Motor neuron (in vitro differentiated cells): ENCODE data around the gene SLC66A2. TPM values are rescaled to one million over a fixed set of nuclear protein-coding genes. Genes with fewer than 3 reads are reported as not detected.

Source experiments
- ATAC-seq, 8 experiments: fragments of 200-7000 bp; cut with Tn5 transposase; replicated peaks in 6 of 8; 2 replicates each; pipeline ENCODE4 v1.8.0; 2021; ENCODE audit warnings: mild to moderate bottlenecking in 8 of 8, moderate library complexity in 8 of 8
- H3K27ac ChIP-seq, 2 donors: fragments of 250-450 bp; sonication (Bioruptor Pico); 2 replicates each; pipeline ENCODE4 v1.9.0; 2021; ENCODE audit warnings: antibody characterized with exemption in 2 of 2, mild to moderate bottlenecking in 2 of 2, moderate library complexity in 1 of 2
- H3K4me1 ChIP-seq, 2 donors: fragments of 250-450 bp; sonication (Bioruptor Pico); replicated peaks in 1 of 2; 2 replicates each; pipeline ENCODE4 v1.6.1; 2021; ENCODE audit warnings: antibody characterized with exemption in 2 of 2, mild to moderate bottlenecking in 2 of 2, moderate library complexity in 1 of 2
- H3K4me3 ChIP-seq, 5 donors: fragments of 250-450 bp; sonication (Bioruptor Pico); 2 replicates each; pipeline ENCODE4 v1.9.0; 2021; ENCODE audit warnings: antibody characterized with exemption in 5 of 5, mild to moderate bottlenecking in 5 of 5, moderate library complexity in 4 of 5
- WGBS, 10 experiments: fragments of 450-650 bp; shearing (Covaris generic); methylation state at CpG; one replicate each; pipeline ENCODE4 v1.0.0; 2022; 5-methylcytosine and 5-hydroxymethylcytosine counted together
- in situ Hi-C, 9 experiments: fragments of 400-800 bp; cut with MboI; loops; one replicate each; pipeline ENCODE4 v1.15.0; 2021; ENCODE audit warnings: low sequenced_read_pairs in 9 of 9, low pct_unique_long_range_greater_than_20kb in 2 of 9; ENCODE audit not compliant: unreplicated experiment in 9 of 9
- total RNA-seq, 8 experiments: library from RNA; unstranded; fragments of 300-600 nt; gene quantifications; 2 replicates each; pipeline versions ENCODE4 v1.2.3 to v1.2.4, GENCODE V29; 2022

SLC66A2 gene
- total RNA-seq, 8 experiments from 2014 or later = 15.6 to 25.7 (median 18.9) TPM

- 17 to 100% (median 81%) methylated on average over 1 to 4 of the region's 10 CpGs; no CpG with 5 or more reads in 4 of the 10 experiments for whole genome bisulfite sequencing, 10 experiments
- Histone ChIP-seq H3K27ac (no peak overlapping the region), H3K4me3 (no peak overlapping the region), H3K4me1 (peaks cover 10 to 23% of the 10 kb centered on the region in 2 donors)
- in situ Hi-C loops = no loop called here
- ATAC-seq = no peak
Measured at GRCh38 chr18:79953971-79954651, 2.7 kb upstream of the SLC66A2 start.

DNA sequence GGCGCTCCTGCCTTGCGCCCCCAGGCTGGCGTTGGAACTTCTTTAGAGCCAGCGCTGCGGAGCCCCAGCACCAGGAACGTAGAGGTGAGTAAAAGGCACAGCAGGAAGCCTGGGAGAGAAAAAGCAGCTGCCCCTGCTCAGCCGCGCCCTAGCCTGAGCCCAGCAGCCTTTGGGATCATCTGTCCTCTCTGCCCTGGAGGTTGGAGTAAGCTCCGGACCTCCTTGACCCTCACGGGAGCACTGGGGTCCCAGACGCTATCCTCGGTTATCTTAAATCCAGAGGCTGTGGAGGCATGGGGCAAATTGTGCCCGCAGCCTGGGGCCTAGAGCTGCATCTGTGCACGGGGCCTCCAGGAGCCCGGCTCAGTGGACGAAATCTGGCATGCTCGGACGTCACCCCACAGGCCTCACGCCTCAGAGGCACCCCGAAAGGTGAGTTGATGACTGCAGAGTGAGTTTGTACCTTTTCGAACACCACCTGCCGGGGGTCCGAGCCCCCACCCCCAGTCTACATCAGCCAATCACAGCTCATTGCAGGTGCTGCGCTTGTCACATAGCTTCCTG is 1.6 kb upstream of the SLC66A2 start:
- Histone ChIP-seq H3K4me3 (peak overlapping the region; percentile 13 to 81 (median 56)), H3K4me1 (peaks cover 10 to 17% of the 10 kb centered on the region in 2 donors), H3K27ac (no peak overlapping the region)
- ATAC-seq = no peak
- WGBS, 10 experiments = 42 to 100% (median 72%) methylated on average over 2 to 8 of the region's 24 CpGs; no CpG with 5 or more reads in 6 of the 10 experiments
- in situ Hi-C loops = no loop called here

GRCh38 chr18:79952456-79952995 is 1.1 kb upstream of the SLC66A2 start:
- in situ Hi-C loops = no loop called here
- 33 to 40% methylated on average over 1 of the region's 43 CpGs; no CpG with 5 or more reads in 8 of the 10 experiments for WGBS, 10 experiments
- Histone ChIP-seq H3K4me3 (peak overlapping the region; percentile 56 to 96 (median 81)), H3K27ac (peak overlapping the region; percentile 70 to 80), H3K4me1 (peaks cover 10 to 17% of the 10 kb centered on the region in 2 donors)
- ATAC-seq = no peak

- 0 to 20% (median 0%) methylated on average over 1 to 4 of the region's 81 CpGs; no CpG with 5 or more reads in 5 of the 10 experiments for WGBS, 10 experiments
- Histone ChIP-seq H3K4me3 (peak overlapping the region; percentile 56 to 96 (median 81)), H3K4me1 (peaks cover 14 to 20% of the 10 kb centered on the region in 2 donors), H3K27ac (peak overlapping the region; percentile 17 to 59)
- peak; percentile 8 to 38 (median 12) for ATAC-seq
- in situ Hi-C loops = no loop called here
Measured at GRCh38 chr18:79950515-79951341, 725 bp downstream of the SLC66A2 start.

- no peak overlapping the region for H3K27ac ChIP-seq
- no peak for ATAC-seq
- H3K4me3 ChIP-seq = peak overlapping the region; percentile 56 to 96 (median 81)
- H3K4me1 ChIP-seq = peaks cover 20 to 28% of the 10 kb centered on the region in 2 donors
- WGBS, 10 experiments = 58 to 92% (median 75%) methylated on average over 1 to 9 of the region's 12 CpGs; no CpG with 5 or more reads in 2 of the 10 experiments
- in situ Hi-C loops = no loop called here
Measured at GRCh38 chr18:79949697-79950487, 1.6 kb downstream of the SLC66A2 start.

GRCh38 chr18:79948719-79949411 is 2.6 kb downstream of the SLC66A2 start:
- Histone ChIP-seq H3K4me3 (no peak overlapping the region), H3K4me1 (peaks cover 20 to 28% of the 10 kb centered on the region in 2 donors), H3K27ac (no peak overlapping the region)
- in situ Hi-C loops = no loop called here
- ATAC-seq = no peak
- 83 to 100% (median 91%) methylated on average over 1 to 9 of the region's 23 CpGs; no CpG with 5 or more reads in 3 of the 10 experiments for WGBS, 10 experiments

DNA sequence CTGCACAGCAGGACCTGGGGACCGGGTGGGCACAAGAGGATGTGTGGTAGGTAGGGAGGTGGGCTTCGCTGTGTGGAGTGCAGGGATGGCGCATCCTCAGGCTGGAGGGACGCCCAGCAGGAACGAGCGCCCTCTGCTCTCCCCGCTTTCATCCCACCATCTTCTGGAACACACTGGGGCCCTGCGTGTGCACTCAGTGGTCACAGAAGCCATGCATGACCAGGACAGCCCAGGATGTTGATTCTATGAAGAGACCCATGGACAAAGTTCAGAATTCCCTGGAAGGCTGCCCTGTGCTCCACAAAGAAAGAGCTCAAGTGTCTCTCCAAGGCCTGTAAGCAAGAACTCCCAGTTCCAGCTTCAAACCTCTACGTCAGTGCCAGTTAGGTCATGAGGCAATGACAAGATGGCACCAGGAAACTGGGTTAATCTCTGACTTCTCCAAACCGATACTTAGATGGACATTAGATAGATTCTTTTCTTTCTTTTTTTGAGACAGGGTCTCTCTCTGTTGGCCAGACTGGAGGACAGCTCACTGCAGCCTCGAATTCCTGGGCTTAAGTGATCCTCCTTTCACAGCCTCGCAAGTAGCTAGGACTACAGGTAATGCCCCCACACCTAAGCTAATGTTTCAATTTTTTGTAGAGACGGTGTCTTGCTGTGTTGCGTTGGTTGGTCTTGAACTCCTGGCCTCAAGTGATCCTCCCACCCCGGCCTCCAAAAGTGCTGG is 3.4 kb downstream of the SLC66A2 start:
- Histone ChIP-seq H3K27ac (no peak overlapping the region), H3K4me1 (peaks cover 20 to 27% of the 10 kb centered on the region in 2 donors), H3K4me3 (no peak overlapping the region)
- no peak for ATAC-seq
- WGBS, 10 experiments = 88 to 100% (median 98%) methylated on average over 1 to 10 of the region's 15 CpGs; no CpG with 5 or more reads in 3 of the 10 experiments
- in situ Hi-C loops = no loop called here

DNA sequence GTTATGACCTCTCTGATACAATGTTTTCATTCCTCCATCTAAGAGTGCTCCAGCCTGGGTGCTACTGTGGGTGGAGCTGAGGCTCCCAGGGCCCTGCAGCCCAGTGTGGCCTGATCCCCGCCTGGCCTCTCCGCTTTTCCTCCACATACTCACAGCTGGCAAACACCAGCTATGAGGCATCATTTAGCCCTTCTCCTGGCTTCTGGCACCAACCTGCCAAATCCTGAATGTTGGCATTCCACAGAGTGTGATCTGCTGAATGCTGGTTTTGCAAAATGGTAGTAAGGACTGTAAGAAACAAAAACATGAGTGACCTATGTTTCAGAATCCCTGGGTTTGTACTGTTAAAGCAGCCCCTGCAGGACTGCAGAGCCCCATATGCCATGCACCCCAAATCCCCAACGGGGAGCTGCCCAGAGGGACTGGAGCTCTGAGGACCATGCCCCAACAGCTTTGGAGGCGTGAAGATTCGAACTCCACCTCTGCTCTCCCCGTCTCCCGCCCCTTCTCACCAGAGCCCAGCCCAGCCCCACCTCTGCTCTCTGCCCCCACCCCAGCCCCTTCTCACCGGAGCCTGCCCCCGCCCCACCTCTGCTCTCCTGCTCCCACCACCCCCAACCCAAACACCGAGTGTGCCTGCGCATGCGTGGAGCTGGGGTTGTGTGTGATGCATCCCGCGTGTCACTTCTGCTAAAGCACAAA is 4.2 kb downstream of the SLC66A2 start:
- Histone ChIP-seq H3K27ac (no peak overlapping the region), H3K4me3 (no peak overlapping the region), H3K4me1 (peaks cover 20 to 22% of the 10 kb centered on the region in 2 donors)
- ATAC-seq = no peak
- in situ Hi-C loops = no loop called here
- 88 to 94% (median 92%) methylated on average over 2 to 5 of the region's 14 CpGs; no CpG with 5 or more reads in 6 of the 10 experiments for WGBS, 10 experiments

DNA sequence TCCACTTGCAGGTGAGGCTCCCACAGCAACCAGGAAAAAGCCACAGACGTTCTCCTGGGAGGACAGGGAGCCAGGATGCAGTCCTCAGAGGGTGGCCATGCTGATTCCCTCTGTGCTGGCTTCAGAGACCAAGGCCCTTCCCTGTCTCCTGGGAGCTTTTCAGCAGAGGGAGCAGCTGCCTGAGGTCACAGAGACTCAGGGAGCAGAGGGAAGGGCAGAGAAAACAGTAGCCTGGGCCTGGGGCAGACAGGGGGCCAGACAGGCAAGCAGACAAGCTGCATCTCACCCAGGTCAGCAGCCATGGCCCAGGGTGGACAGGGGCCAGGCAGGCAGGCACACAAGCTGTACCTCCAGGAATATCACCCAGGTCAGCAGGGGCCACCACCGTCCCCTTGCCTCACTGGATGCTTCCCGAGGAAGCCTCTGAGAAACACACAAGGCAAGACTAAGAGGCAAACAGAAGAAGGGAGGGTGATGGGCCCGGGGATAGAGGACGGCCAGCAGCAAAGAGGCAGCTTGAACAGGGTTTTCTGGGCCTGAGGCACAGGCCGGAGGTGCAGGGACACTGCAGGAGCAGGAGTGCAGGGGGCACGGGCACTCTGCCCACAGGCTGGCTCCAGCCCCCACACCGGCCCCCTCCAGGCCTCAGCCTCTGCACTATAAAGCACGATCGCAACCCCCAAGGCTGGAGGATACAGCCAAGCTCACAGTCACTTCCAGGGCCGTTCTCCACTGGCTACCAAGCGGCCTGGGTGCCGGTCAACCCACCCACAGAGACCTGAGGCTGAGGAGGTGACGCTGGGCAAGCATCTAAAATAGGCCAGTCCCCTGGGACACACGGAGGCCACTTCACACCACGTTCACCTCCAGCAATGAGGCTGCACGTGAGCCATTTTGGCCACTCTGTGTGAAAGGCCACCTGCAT is 6.1 kb downstream of the SLC66A2 start:
- WGBS, 10 experiments = 70 to 100% (median 80%) methylated on average over 1 to 5 of the region's 17 CpGs; no CpG with 5 or more reads in 5 of the 10 experiments
- ATAC-seq = peak; percentile 13 to 62 (median 44)
- in situ Hi-C loops = no loop called here
- Histone ChIP-seq H3K4me3 (no peak overlapping the region), H3K4me1 (peaks cover 19 to 21% of the 10 kb centered on the region in 2 donors), H3K27ac (peak overlapping the region in 1 of 2 donors; percentile 27)

DNA sequence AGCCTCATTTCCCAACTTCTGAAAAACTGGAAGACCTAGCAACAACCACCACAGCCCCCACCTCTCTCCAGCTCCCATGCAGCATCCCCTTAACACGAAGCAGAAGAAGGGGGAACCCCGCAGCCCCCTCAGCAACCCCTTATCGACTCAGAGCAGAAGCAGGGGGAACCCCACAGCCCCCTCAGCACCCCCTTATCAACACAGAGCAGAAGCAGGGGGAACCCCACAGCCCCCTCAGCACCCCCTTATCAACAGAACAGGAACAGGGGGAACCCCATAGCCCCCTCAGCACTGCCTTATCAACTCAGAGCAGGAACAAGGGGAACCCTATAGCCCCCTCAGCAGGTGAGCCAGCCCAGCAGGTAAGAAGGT is 6.7 kb downstream of the SLC66A2 start:
- Histone ChIP-seq H3K4me3 (no peak overlapping the region), H3K27ac (no peak overlapping the region), H3K4me1 (peaks cover 12 to 14% of the 10 kb centered on the region in 2 donors)
- no CpG with 5 or more reads among the region's 3 CpGs for WGBS, 10 experiments
- ATAC-seq = peak in 1 of 8 experiments; percentile 3
- in situ Hi-C loops = no loop called here
